Measurements from ENCODE around the gene CDH13. TPM values are rescaled to one million over a fixed set of nuclear protein-coding genes. Genes with fewer than 3 reads are reported as not detected.

Gene CDH13
- polyA plus RNA-seq, 2 of the 4 experiments (the other 2 are of a cell fraction), result not detected

DNA sequence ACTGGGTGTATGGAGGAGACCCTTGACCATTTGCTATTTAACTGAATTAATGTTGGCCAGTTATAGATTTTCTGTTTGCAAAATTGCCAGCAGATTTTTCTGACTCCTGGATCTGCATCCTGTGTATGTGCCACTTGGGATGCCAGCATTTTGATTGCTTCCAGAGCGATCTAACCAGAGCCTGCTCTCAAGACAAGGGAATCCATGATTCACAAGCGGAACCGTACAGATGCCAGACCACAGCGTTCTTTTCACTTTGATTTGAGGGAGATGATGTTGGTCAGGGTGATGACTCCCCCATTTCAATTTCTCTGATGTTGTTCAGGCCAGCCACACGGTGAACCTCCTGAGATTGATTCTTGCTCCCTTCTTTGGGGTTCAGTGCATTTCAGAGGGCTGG, 228.7 kb downstream of the CDH13 start:
- 45% methylated on average over 5 of the region's 5 CpGs for WGBS (ENCODE audit: missing lambda C conversion rate)
- DNase-seq (ENCODE audit: low read depth in 1 of 2, low spot score in 1 of 2) (no peak), FAIRE-seq (no peak)

DNA sequence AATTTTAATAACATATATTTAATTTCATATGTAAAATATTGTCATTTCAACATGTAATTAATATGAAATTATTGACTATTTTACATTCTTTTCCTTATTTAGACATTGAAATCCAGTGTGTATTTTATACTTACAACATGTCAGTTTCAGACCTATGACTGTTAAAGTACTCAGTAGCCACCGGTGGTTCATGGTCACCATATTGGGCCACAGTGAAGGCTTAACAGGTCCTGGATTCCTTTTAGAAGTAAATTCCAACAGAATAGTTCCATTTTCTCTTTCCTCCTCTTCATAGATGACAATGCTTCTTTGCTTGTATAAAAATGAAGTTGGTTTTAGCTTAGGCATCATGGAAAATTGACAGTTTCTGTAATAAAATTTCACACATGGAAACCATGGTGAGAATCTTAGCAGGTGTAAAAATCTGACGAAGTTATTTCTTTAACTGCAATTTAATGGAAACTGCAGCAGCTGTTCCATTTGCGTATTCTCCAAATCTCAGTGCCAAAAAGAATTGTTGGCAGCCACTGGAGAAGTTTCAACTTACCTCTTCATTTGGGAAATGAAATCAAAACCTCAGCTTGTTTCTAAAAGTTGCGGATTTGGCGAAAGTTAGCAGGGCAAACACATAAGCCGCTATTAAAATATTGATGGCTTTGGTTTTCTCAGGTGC, 231.1 kb downstream of the CDH13 start:
- ATAC-seq, result no peak
- FAIRE-seq, result no peak
- no peak for DNase-seq (ENCODE audit: low read depth in 1 of 2, low spot score in 1 of 2)

More for the DNA sequence above, 228.7 kb downstream of the CDH13 start:
- Histone ChIP-seq H3K4me2 (no peak overlapping the region), H3K9me3 (no peaks in the 10 kb centered on the region), H3K4me3 (no peak overlapping the region), H3K27ac (no peak overlapping the region), H3K4me1 (no peaks in the 10 kb centered on the region)
- ChIA-PET CTCF (no interaction called here), POLR2A (no interaction called here)
- TF ChIP-seq ZNF302 (CRISPR knock-in tag; IDR thresholded peaks at IDR 0.05) (no peak), CEBPB (IDR thresholded peaks at IDR 0.05) (no peak), CHD4 (IDR thresholded peaks at IDR 0.05; ENCODE audit: borderline replicate concordance) (no peak), RNF2 (IDR thresholded peaks at IDR 0.05; ENCODE audit: borderline replicate concordance, low read depth) (no peak), FOXS1 (CRISPR knock-in tag; IDR thresholded peaks at IDR 0.05) (no peak), GATA3 (IDR thresholded peaks at IDR 0.05; ENCODE audit: borderline replicate concordance) (no peak), HDAC2 (IDR thresholded peaks at IDR 0.05) (no peak), MAX (IDR thresholded peaks at IDR 0.05) (no peak)
- ATAC-seq, result no peak

GRCh38 chr16:82859662-82860061, 232.9 kb downstream of the CDH13 start:
- H3K27ac ChIP-seq, result no peak overlapping the region
- no peak overlapping the region for H3K4me2 ChIP-seq
- no peak overlapping the region for H3K4me3 ChIP-seq
- ChIA-PET CTCF (no interaction called here), POLR2A (no interaction called here)
- 11% methylated on average over 6 of the region's 6 CpGs for WGBS (ENCODE audit: missing lambda C conversion rate)
- H3K9me3 ChIP-seq, result no peaks in the 10 kb centered on the region
- DNase-seq (ENCODE audit: low read depth in 1 of 2, low spot score in 1 of 2), result no peak
- no peaks in the 10 kb centered on the region for H3K4me1 ChIP-seq
- ATAC-seq, result no peak
- no peak for FAIRE-seq
- no peak for TF ChIP-seq ZFP36 (IDR thresholded peaks at IDR 0.05; ENCODE audit: borderline replicate concordance, partially characterized antibody)
- no peak for TF ChIP-seq NR3C1 (IDR thresholded peaks at IDR 0.05)
- no peak for TF ChIP-seq MAX (IDR thresholded peaks at IDR 0.05)
- no peak for TF ChIP-seq PHF8 (IDR thresholded peaks at IDR 0.05; ENCODE audit: borderline replicate concordance, low read depth)
- TF ChIP-seq BHLHE40 (IDR thresholded peaks at IDR 0.05; ENCODE audit: low read depth, low read length), result no peak
- no peak for TF ChIP-seq BCL3 (IDR thresholded peaks at IDR 0.05)
- no peak for TF ChIP-seq JUN (IDR thresholded peaks at IDR 0.05)
- no peak for TF ChIP-seq POLR2AphosphoS2 (conservative IDR thresholded peaks at IDR 0.05; ENCODE audit: low read length)
- TF ChIP-seq CBX2 (IDR thresholded peaks at IDR 0.05; ENCODE audit: borderline replicate concordance, low read depth), result no peak
- TF ChIP-seq CTCF (IDR thresholded peaks at IDR 0.05), result no peak
- TF ChIP-seq NPAS2 (CRISPR knock-in tag; IDR thresholded peaks at IDR 0.05; ENCODE audit: borderline replicate concordance), result no peak
- no peak for TF ChIP-seq CEBPB (IDR thresholded peaks at IDR 0.05)
- no peak for TF ChIP-seq RARB (CRISPR knock-in tag; IDR thresholded peaks at IDR 0.05)
- no peak for TF ChIP-seq ZSCAN20 (CRISPR knock-in tag; IDR thresholded peaks at IDR 0.05)
- TF ChIP-seq KDM5A (IDR thresholded peaks at IDR 0.05), result no peak
- no peak for TF ChIP-seq SMC3 (IDR thresholded peaks at IDR 0.05)

More for the DNA sequence above, 231.1 kb downstream of the CDH13 start:
- no peaks in the 10 kb centered on the region for H3K4me1 ChIP-seq
- TF ChIP-seq ESRRA (IDR thresholded peaks at IDR 0.05; ENCODE audit: borderline replicate concordance, low read length) (no peak), MAFK (IDR thresholded peaks at IDR 0.05; ENCODE audit: partially characterized antibody) (no peak), CBX8 (IDR thresholded peaks at IDR 0.05) (no peak), RAD21 (conservative IDR thresholded peaks at IDR 0.05 in 1 of 2, IDR thresholded peaks at IDR 0.05 in 1 of 2) (no peak), BCL3 (IDR thresholded peaks at IDR 0.05) (no peak), HOXB13 (CRISPR knock-in tag; IDR thresholded peaks at IDR 0.05; ENCODE audit: low read depth) (no peak), HOXA7 (CRISPR knock-in tag; IDR thresholded peaks at IDR 0.05) (no peak)
- TF ChIP-seq, protein P1, sequence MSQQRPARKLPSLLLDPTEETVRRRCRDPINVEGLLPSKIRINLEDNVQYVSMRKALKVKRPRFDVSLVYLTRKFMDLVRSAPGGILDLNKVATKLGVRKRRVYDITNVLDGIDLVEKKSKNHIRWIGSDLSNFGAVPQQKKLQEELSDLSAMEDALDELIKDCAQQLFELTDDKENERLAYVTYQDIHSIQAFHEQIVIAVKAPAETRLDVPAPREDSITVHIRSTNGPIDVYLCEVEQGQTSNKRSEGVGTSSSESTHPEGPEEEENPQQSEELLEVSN (IDR thresholded peaks at IDR 0.05; ENCODE audit: borderline replicate concordance, low read depth), result no peak
- H3K27ac ChIP-seq, result no peak overlapping the region
- no peak overlapping the region for H3K4me3 ChIP-seq
- ChIA-PET CTCF (no interaction called here), POLR2A (no interaction called here)
- H3K9me3 ChIP-seq, result no peaks in the 10 kb centered on the region
- WGBS (ENCODE audit: missing lambda C conversion rate), result 12% methylated on average over 6 of the region's 6 CpGs
- H3K4me2 ChIP-seq, result no peak overlapping the region
